Measurements from ENCODE around the gene ODAD2. TPM values are rescaled to one million over a fixed set of nuclear protein-coding genes. Genes with fewer than 3 reads are reported as not detected.

The ODAD2 gene
- total and polyA plus RNA-seq, 2 of the 8 experiments (the other 6 are each of a cell fraction or from before 2014, with no cell fraction given): 0.95 to 4.3 TPM

- TF ChIP-seq SIX5 (IDR thresholded peaks at IDR 0.05; ENCODE audit: low read depth, low read length): no peak
- no peak for TF ChIP-seq CREB1 (IDR thresholded peaks at IDR 0.05)
- TF ChIP-seq SAP30 (IDR thresholded peaks at IDR 0.05; ENCODE audit: insufficient read depth, insufficient replicate concordance, low read length): peak; percentile 41
- TF ChIP-seq TAF1 (IDR thresholded peaks at IDR 0.05; ENCODE audit: low read depth, low read length): peak; percentile 52
- peak; percentile 62 for TF ChIP-seq CTBP2 (IDR thresholded peaks at IDR 0.05; ENCODE audit: borderline replicate concordance, insufficient read depth, insufficient read length, low read length)
- TF ChIP-seq EZH2 (IDR thresholded peaks at IDR 0.05; ENCODE audit: low read depth, low read length, severe bottlenecking): no peak
- TF ChIP-seq CBX8 (IDR thresholded peaks at IDR 0.05; ENCODE audit: borderline replicate concordance, low read depth, low read length): no peak
- peak; percentile 47; the same call in 1 of the 2 replicates for TF ChIP-seq SUZ12 (IDR thresholded peaks at IDR 0.05; ENCODE audit: low read length)
- TF ChIP-seq POLR2AphosphoS5 (IDR thresholded peaks at IDR 0.05; ENCODE audit: low read depth, low read length): peak; percentile 71; the same call in 1 of the 2 replicates
- TF ChIP-seq TCF12 (IDR thresholded peaks at IDR 0.05; ENCODE audit: low read depth, low read length): no peak
Measured at GRCh38 chr10:27998178-27998953, 513 bp downstream of the ODAD2 start (continued).

All from H1 (cell line).